OCI-LY1 (cell line): ENCODE results near the gene NXT2.
"Not testable (repeated sequence)": the region's sequence is repeated elsewhere in the genome, so short reads cannot be mapped to it uniquely, and the experiment has no call there.

Experiments
- H2AFZ ChIP-seq: fragments of 200-600 bp; sonication (generic), shearing (Covaris generic); 2 replicates; pipeline ENCODE4 v1.6.0; 2014; ENCODE audit warnings: antibody characterized with exemption, mild to moderate bottlenecking, low read length
- H3F3A ChIP-seq: fragments of 200-600 bp; sonication (generic), shearing (Covaris generic); 2 replicates; pipeline ENCODE4 v1.6.0; 2014; ENCODE audit warnings: mild to moderate bottlenecking, antibody characterized with exemption, low read length, moderate library complexity; ENCODE audit not compliant: insufficient read depth
- H3K27ac ChIP-seq: fragments of 200-600 bp; sonication (generic); 2 replicates; pipeline ENCODE4 v1.5.1; 2014; ENCODE audit warnings: low read length, mixed run types, mild to moderate bottlenecking, low read depth; ENCODE audit not compliant: poor library complexity, severe bottlenecking
- H3K27me3 ChIP-seq: fragments of 200-600 bp; sonication (generic); 2 replicates; pipeline ENCODE4 v1.6.0; 2014; ENCODE audit warnings: antibody characterized with exemption, mild to moderate bottlenecking, low read length, moderate library complexity; ENCODE audit not compliant: insufficient read depth
- H3K36me3 ChIP-seq: fragments of 200-600 bp; sonication (generic); 2 replicates; pipeline ENCODE4 v1.6.1; 2014; ENCODE audit warnings: mild to moderate bottlenecking, antibody characterized with exemption, low read length, moderate library complexity, mixed read lengths; ENCODE audit not compliant: insufficient read depth
- H3K4me1 ChIP-seq: fragments of 200-600 bp; sonication (generic); 2 replicates; pipeline ENCODE4 v1.5.1; 2014; ENCODE audit warnings: mild to moderate bottlenecking, low read length, moderate library complexity; ENCODE audit not compliant: insufficient read depth, severe bottlenecking
- H3K4me2 ChIP-seq: fragments of 200-600 bp; sonication (generic), shearing (Covaris generic); 2 replicates; pipeline ENCODE4 v1.6.1; 2014; ENCODE audit warnings: low read length
- H3K4me3 ChIP-seq: fragments of 200-600 bp; sonication (generic); 2 replicates; pipeline ENCODE4 v1.5.1; 2014; ENCODE audit warnings: low read length, low read depth, mild to moderate bottlenecking, mixed read lengths; ENCODE audit not compliant: poor library complexity, severe bottlenecking
- H3K79me2 ChIP-seq: fragments of 200-600 bp; shearing (Covaris generic); 2 replicates; pipeline ENCODE4 v1.6.1; 2016; ENCODE audit warnings: mixed run types, low read length, mixed read lengths; ENCODE audit not compliant: insufficient read depth
- H3K9ac ChIP-seq: fragments of 200-600 bp; sonication (generic), shearing (Covaris generic); 2 replicates; pipeline ENCODE4 v1.6.1; 2014; ENCODE audit warnings: mild to moderate bottlenecking, low read length, mixed read lengths
- H3K9me2 ChIP-seq: fragments of 200-600 bp; sonication (generic), shearing (Covaris generic); 2 replicates; pipeline ENCODE4 v1.6.1; 2014; ENCODE audit warnings: low read depth, mild to moderate bottlenecking, low read length, mixed read lengths
- H3K9me3 ChIP-seq: fragments of 200-600 bp; shearing (Covaris generic); 2 replicates; pipeline ENCODE4 v1.6.1; 2014; ENCODE audit warnings: low read length, mixed read lengths
- H4K20me1 ChIP-seq: fragments of 200-600 bp; sonication (generic), shearing (Covaris generic); 2 replicates; pipeline ENCODE4 v1.6.0; 2016; ENCODE audit warnings: mild to moderate bottlenecking, low read length; ENCODE audit not compliant: insufficient read depth
- CTCF ChIP-seq: fragments of 200-600 bp; sonication (generic), shearing (Covaris generic); IDR thresholded peaks from 2 replicates; pipeline ENCODE4 v1.5.1; 2017; ENCODE audit warnings: mild to moderate bottlenecking, antibody characterized with exemption, low read length, moderate library complexity, mixed read lengths
- EZH2 ChIP-seq: fragments of 200-600 bp; sonication (generic), shearing (Covaris generic); IDR thresholded peaks from 2 replicates; pipeline ENCODE4 v1.8.0; 2017; ENCODE audit warnings: borderline replicate concordance, mixed run types, mild to moderate bottlenecking, antibody characterized with exemption, low read length, moderate library complexity, mixed read lengths

NXT2 gene

GRCh38 chrX:109537324-109537665 lies 651 bp downstream of the NXT2 start:
- Histone ChIP-seq H3K9ac (peak overlapping the region; percentile 84), H3K27ac (no peak overlapping the region), H2AFZ (peak overlapping the region; percentile 69; the same call in 1 of the 2 replicates), H3K9me3 (no peaks in the 10 kb centered on the region), H3K27me3 (no peaks in the 10 kb centered on the region), H4K20me1 (no peaks in the 10 kb centered on the region), H3K4me3 (peak overlapping the region; percentile 77), H3K4me2 (peak overlapping the region; percentile 85), H3K4me1 (peaks cover 18% of the 10 kb centered on the region), H3K79me2 (no peaks in the 10 kb centered on the region), H3K9me2 (no peaks in the 10 kb centered on the region), H3F3A (no peaks in the 10 kb centered on the region), H3K36me3 (no peaks in the 10 kb centered on the region)
- TF ChIP-seq CTCF (no peak), EZH2 (no peak)

DNA sequence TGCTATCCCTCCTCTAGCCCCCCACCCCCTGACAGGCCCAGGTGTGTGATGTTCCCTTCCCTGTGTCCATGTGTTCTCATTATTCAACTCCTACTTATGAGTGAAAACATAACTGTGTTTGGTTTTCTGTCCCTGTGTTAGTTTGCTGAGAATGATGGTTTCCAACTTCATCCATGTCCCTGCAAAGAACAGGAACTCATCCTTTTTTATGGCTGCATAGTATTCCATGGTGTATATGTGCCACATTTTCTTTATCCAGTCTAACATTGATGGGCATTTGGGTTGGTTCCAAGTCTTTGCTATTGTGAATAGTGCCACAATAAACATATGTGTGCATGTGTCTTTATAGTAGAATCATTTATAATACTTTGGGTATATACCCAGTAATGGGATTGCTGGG lies 2.4 kb downstream of the NXT2 start:
- not testable (repeated sequence) for H3K4me3 ChIP-seq, H3K27me3 ChIP-seq, H3K36me3 ChIP-seq, H3K4me2 ChIP-seq, H3F3A ChIP-seq, H3K79me2 ChIP-seq, H3K9me2 ChIP-seq, H2AFZ ChIP-seq, H3K9me3 ChIP-seq, H3K9ac ChIP-seq, H3K27ac ChIP-seq, H4K20me1 ChIP-seq
- peaks cover 13% of the 10 kb centered on the region for H3K4me1 ChIP-seq

GRCh38 chrX:109553862-109554261 lies 17.2 kb downstream of the NXT2 start:
- H4K20me1 ChIP-seq: no peaks in the 10 kb centered on the region

DNA sequence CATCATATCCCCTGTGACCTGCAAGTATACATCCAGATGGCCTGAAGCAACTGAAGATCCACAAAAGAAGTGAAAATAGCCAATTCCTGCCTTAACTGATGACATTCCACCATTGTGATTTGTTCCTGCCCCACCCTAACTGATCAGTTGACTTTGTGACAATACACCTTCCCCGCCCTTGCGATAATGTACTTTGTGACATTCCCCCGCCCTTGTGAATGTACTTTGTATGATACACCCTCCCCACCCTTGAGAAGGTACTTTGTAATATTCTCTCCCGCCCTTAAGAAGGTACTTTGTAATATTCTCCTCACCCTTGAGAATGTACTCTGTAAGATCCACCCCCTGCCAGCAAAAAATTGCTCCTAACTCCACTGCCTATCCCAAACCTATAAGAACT lies 39.4 kb downstream of the NXT2 start:
- H3K4me3 ChIP-seq, H3K9me3 ChIP-seq, H3K4me2 ChIP-seq, H3K27me3 ChIP-seq, H3K79me2 ChIP-seq, H3F3A ChIP-seq, H2AFZ ChIP-seq, H3K27ac ChIP-seq, H3K9me2 ChIP-seq, H4K20me1 ChIP-seq, H3K9ac ChIP-seq, H3K36me3 ChIP-seq, H3K4me1 ChIP-seq: not testable (repeated sequence)

More at GRCh38 chrX:109553862-109554261, 17.2 kb downstream of the NXT2 start:
- Histone ChIP-seq H2AFZ (no peak overlapping the region), H3K9me3 (no peaks in the 10 kb centered on the region), H3K4me3 (no peak overlapping the region), H3K27me3 (no peaks in the 10 kb centered on the region), H3F3A (no peaks in the 10 kb centered on the region), H3K27ac (no peak overlapping the region), H3K79me2 (no peaks in the 10 kb centered on the region), H3K9ac (no peak overlapping the region), H3K4me2 (no peak overlapping the region), H3K9me2 (no peaks in the 10 kb centered on the region), H3K36me3 (no peaks in the 10 kb centered on the region), H3K4me1 (no peaks in the 10 kb centered on the region)
- TF ChIP-seq EZH2: no peak
- TF ChIP-seq CTCF: no peak
